ENCODE measurements around the gene MUS81. TPM values are rescaled to one million over a fixed set of nuclear protein-coding genes. Genes with fewer than 3 reads are reported as not detected.

The MUS81 gene, protein sequence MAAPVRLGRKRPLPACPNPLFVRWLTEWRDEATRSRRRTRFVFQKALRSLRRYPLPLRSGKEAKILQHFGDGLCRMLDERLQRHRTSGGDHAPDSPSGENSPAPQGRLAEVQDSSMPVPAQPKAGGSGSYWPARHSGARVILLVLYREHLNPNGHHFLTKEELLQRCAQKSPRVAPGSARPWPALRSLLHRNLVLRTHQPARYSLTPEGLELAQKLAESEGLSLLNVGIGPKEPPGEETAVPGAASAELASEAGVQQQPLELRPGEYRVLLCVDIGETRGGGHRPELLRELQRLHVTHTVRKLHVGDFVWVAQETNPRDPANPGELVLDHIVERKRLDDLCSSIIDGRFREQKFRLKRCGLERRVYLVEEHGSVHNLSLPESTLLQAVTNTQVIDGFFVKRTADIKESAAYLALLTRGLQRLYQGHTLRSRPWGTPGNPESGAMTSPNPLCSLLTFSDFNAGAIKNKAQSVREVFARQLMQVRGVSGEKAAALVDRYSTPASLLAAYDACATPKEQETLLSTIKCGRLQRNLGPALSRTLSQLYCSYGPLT
- total RNA-seq = 58.4 and 63.8 TPM in 2 replicates

DNA sequence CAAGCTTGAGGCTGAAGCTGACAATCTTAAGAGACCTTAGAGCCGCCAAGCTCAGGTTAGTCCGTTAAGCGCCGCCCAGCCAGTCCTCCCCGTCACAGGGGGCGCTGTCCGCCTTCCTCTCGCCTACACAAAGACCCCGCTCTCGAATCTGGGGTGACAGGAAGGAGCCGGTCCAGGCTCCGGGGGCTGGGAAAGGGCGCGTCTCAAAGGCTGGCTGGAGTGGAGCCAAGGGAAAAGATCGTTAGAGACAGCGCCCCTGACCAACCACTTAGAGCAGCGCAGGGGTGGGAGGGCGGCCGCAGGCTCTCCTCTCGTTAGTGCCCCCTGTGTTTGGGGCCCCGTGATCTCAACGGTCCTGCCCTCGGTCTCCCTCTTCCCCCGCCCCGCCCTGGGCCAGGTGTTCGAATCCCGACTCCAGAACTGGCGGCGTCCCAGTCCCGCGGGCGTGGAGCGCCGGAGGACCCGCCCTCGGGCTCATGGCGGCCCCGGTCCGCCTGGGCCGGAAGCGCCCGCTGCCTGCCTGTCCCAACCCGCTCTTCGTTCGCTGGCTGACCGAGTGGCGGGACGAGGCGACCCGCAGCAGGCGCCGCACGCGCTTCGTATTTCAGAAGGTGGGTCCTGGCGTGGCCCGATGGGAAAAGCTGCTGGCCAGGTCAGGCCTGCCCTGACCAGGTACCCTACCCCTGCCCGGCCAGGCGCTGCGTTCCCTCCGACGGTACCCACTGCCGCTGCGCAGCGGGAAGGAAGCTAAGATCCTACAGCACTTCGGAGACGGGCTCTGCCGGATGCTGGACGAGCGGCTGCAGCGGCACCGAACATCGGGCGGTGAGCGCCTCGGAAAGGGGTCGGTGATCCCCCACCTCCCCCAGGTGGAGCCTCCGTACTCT lies at the start of gene MUS81:
Gene MUS81, plus strand, starts transcription at position 156 of the 887 bp plus-strand sequence. Its CDS starts 321 bp downstream, at position 477.
- DNase-seq (ENCODE audit: low read depth) = peak; percentile 95
- Histone ChIP-seq H3K4me3 (ENCODE audit: low read depth, low read length) (peak within 1 kb of the TSS; percentile 98), H3K27me3 (ENCODE audit: control insufficient read depth, insufficient read depth, low read length) (no peaks in the 10 kb centered on the region), H3K36me3 (ENCODE audit: control insufficient read depth, insufficient read depth, low read length) (peaks cover 43% of the 10 kb centered on the region)
- TF ChIP-seq, protein P1, sequence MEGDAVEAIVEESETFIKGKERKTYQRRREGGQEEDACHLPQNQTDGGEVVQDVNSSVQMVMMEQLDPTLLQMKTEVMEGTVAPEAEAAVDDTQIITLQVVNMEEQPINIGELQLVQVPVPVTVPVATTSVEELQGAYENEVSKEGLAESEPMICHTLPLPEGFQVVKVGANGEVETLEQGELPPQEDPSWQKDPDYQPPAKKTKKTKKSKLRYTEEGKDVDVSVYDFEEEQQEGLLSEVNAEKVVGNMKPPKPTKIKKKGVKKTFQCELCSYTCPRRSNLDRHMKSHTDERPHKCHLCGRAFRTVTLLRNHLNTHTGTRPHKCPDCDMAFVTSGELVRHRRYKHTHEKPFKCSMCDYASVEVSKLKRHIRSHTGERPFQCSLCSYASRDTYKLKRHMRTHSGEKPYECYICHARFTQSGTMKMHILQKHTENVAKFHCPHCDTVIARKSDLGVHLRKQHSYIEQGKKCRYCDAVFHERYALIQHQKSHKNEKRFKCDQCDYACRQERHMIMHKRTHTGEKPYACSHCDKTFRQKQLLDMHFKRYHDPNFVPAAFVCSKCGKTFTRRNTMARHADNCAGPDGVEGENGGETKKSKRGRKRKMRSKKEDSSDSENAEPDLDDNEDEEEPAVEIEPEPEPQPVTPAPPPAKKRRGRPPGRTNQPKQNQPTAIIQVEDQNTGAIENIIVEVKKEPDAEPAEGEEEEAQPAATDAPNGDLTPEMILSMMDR (IDR thresholded peaks at IDR 0.05; ENCODE audit: insufficient read depth, low read length, severe bottlenecking) = peak; percentile 95
- FAIRE-seq = no peak

DNA sequence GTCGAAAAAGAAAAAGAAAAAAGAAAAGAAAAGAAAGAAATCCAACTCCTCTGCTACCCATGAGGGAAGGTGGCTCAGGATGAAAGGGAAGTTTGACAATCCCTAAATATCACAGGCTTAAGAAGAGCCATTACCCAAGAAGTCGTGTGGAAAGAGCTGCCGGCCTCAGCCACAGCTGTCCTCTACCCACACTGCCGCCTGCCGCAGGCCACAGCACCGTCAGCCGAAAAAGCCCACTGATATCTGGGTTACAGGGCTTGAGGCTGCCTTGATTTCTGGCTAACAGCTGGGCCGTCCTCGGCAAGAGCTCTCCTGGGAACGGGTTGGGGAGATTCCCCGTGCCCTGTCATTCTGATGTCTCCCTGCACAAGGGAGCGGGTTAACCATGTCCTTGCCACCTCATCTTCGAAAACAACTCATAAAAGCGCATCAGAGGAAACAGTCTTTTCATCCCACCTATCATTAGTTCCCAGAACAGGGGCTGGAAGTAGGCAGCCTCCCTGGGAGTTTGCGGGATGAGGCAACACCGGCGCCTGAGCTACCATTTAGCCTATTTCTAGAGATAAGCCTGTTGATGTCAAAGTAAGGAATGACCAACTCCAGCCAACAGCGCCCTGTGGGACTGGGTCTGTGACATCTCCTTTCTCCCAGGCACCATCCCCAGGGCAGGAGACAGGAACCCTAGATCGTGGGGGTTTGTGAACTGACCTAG lies 48.3 kb upstream of the MUS81 start:
- Histone ChIP-seq H3K4me3 (ENCODE audit: low read depth, low read length) (no peak overlapping the region), H3K36me3 (ENCODE audit: control insufficient read depth, insufficient read depth, low read length) (no peaks in the 10 kb centered on the region), H3K27me3 (ENCODE audit: control insufficient read depth, insufficient read depth, low read length) (peaks cover 13% of the 10 kb centered on the region)
- no peak for DNase-seq (ENCODE audit: low read depth)
- FAIRE-seq = no peak
- TF ChIP-seq, protein P1 (IDR thresholded peaks at IDR 0.05; ENCODE audit: insufficient read depth, low read length, severe bottlenecking) = no peak

DNA sequence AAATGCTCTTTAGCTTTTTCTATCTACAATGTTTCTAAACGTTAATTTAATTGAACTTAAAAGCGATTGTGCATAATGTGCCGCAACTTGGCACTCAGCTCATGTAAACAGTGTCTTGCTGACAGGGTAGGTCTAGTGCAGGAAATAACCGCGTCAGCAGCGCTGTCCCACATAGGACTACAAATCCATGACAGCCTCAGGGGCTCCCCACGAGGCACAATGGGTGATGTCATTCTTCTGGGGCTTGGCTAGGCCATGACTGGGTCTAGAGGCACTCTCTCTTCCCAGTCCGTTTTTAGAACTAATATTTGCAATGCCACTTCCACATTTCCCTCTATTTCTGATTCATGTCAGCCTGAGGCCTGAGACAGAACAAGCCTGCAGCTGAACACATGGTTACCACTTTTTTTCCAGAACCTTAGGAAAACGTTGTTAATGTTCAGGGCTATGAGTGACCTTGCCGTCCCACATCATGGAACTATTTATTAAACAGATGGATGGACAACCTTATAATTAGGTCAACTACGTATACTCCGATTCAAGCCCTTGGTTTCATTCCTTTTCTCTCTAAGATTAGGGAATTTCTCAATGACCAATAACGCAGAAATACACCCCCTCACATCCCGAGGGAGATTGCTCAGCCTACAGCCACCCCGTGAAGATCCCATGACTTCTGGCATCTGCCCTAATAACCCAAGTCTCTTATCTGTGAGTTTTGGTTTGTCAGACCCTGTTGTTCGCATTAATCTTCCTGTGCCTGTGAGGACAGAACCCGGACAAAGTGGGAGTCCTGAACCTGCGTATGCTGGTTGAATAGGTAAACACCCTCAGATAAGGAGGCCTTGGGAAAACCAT lies 45.9 kb upstream of the MUS81 start:
- no peak overlapping the region for H3K4me3 ChIP-seq (ENCODE audit: low read depth, low read length)
- DNase-seq (ENCODE audit: low read depth) = peak; percentile 51
- FAIRE-seq = no peak

DNA sequence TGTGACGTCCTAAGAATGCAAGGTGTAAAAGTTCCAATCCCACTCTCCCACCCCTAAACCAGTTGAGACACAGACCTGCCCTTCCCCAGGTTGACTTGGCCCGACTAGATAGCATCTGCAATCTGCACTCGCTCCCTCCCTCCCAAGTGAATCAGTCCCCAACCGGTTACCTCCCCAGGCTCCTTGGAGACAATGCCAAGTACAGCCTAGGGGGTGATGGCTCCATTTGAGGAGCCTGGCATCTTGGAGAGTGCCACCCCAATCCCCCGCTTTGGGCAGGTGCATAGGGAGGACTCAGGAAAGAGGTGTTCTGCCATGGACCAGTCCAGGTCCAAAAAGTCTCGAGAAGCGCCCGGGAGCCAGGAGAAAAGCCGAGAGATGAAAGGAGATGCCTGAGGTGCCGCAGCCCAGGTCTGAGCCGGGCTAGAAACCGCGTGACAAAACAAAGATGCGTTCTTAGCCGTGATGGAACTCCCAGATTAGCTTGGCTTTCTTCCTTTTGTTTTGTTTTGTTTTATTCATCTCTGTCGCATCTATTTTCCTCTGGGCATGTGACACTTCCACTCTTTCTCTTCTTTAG lies 45.2 kb upstream of the MUS81 start:
- TF ChIP-seq, protein P1 (IDR thresholded peaks at IDR 0.05; ENCODE audit: insufficient read depth, low read length, severe bottlenecking) = no peak
- H3K27me3 ChIP-seq (ENCODE audit: control insufficient read depth, insufficient read depth, low read length) = peaks cover 4% of the 10 kb centered on the region
- FAIRE-seq (no peak), DNase-seq (ENCODE audit: low read depth) (no peak)
- no peak overlapping the region for H3K4me3 ChIP-seq (ENCODE audit: low read depth, low read length)
- H3K36me3 ChIP-seq (ENCODE audit: control insufficient read depth, insufficient read depth, low read length) = no peaks in the 10 kb centered on the region

More for the DNA sequence above, 45.9 kb upstream of the MUS81 start:
- TF ChIP-seq, protein P1 (IDR thresholded peaks at IDR 0.05; ENCODE audit: insufficient read depth, low read length, severe bottlenecking) = no peak
- Histone ChIP-seq H3K36me3 (ENCODE audit: control insufficient read depth, insufficient read depth, low read length) (no peaks in the 10 kb centered on the region), H3K27me3 (ENCODE audit: control insufficient read depth, insufficient read depth, low read length) (peaks cover 5% of the 10 kb centered on the region)

Data from bronchial epithelial cell (primary cell).